H1 (cell line): ENCODE data around the gene SBF1. TPM values are rescaled to one million over a fixed set of nuclear protein-coding genes. Genes with fewer than 3 reads are reported as not detected.
A peak's percentile ranks its signal among the peaks of the same experiment; 100 is the strongest.

ENCODE experiments used
- CTCF ChIA-PET: fragments of 300-600 bp; sonication (Branson Sonifier 250); formaldehyde crosslinking; loops from one replicate; lab custom pipeline; 2021; ENCODE audit not compliant: partially characterized antibody; lab: Charles Lee
- POLR2A ChIA-PET: fragments of 300-600 bp; sonication (Branson Sonifier 250); formaldehyde crosslinking; loops from one replicate; lab custom pipeline; 2021; ENCODE audit warnings: inconsistent platforms; ENCODE audit not compliant: partially characterized antibody; lab: Charles Lee
- DNase-seq, 2 experiments: peaks; one replicate each; pipeline versions ENCODE4 v3.0.0 to v3.0.0-alpha.2; 2010 to 2022; ENCODE audit warnings: low spot score in 2 of 2, low read depth in 1 of 2, mixed read lengths in 1 of 2
- FAIRE-seq: peaks from 2 replicates; lab custom pipeline; 2011; peaks lifted over from hg19 to GRCh38; lab: Jason Lieb, UNC
- H2AFZ ChIP-seq: 2 replicates; pipeline ENCODE4 v1.8.1; 2012; ENCODE audit warnings: low read length, inconsistent platforms
- H2AK5ac ChIP-seq: 2 replicates; pipeline ENCODE4 v1.6.1; 2013; ENCODE audit warnings: low read depth, low read length
- H2BK120ac ChIP-seq: replicated peaks from 2 replicates; pipeline ENCODE3; 2013; ENCODE audit warnings: low read depth, low read length, inconsistent platforms
- H2BK12ac ChIP-seq: 2 replicates; pipeline ENCODE4 v1.6.1; 2013; ENCODE audit warnings: low read depth, low read length
- H2BK15ac ChIP-seq: 2 replicates; pipeline ENCODE4 v1.6.1; 2013; ENCODE audit warnings: low read length
- H2BK20ac ChIP-seq: 2 replicates; pipeline ENCODE4 v1.6.1; 2013; ENCODE audit warnings: low read length
- H2BK5ac ChIP-seq: 2 replicates; pipeline ENCODE4 v1.6.1; 2013; ENCODE audit warnings: low read depth, low read length
- H3K14ac ChIP-seq: 2 replicates; pipeline ENCODE4 v1.6.1; 2013; ENCODE audit warnings: inconsistent platforms; ENCODE audit not compliant: insufficient read length
- H3K18ac ChIP-seq: 2 replicates; pipeline ENCODE4 v1.6.1; 2013; ENCODE audit warnings: low read length; ENCODE audit errors: extremely low read depth
- H3K23ac ChIP-seq: 2 replicates; pipeline ENCODE4 v1.6.1; 2013; ENCODE audit warnings: inconsistent platforms; ENCODE audit not compliant: insufficient read length
- H3K23me2 ChIP-seq: 2 replicates; pipeline ENCODE4 v1.6.1; 2013; ENCODE audit warnings: low read depth, low read length
- H3K27ac ChIP-seq: 2 replicates; pipeline ENCODE4 v1.6.1; 2011; ENCODE audit warnings: low read depth, low read length, inconsistent platforms
- H3K27me3 ChIP-seq, 4 experiments: replicated peaks in 1 of 4; 1 replicate in 1 of 4; 2 replicates in 3 of 4; pipeline versions ENCODE4 v1.6.1 to v1.8.1; 2011 to 2013; ENCODE audit warnings: low read length in 3 of 4, mild to moderate bottlenecking in 3 of 4, inconsistent platforms in 2 of 4, mixed read lengths in 2 of 4, moderate library complexity in 1 of 4; ENCODE audit not compliant: control insufficient read depth in 3 of 4, insufficient read depth in 3 of 4; ENCODE audit errors: extremely low read depth in 1 of 4
- H3K36me3 ChIP-seq, 4 experiments: 2 replicates each; pipeline versions ENCODE4 v1.6.1 to v1.8.1; 2011 to 2013; ENCODE audit warnings: mild to moderate bottlenecking in 4 of 4, low read length in 3 of 4, moderate library complexity in 2 of 4, control low read depth in 1 of 4, inconsistent platforms in 1 of 4; ENCODE audit not compliant: insufficient read depth in 4 of 4, control insufficient read depth in 2 of 4
- H3K4ac ChIP-seq: replicated peaks from 2 replicates; pipeline ENCODE3; 2013; ENCODE audit warnings: low read length, low read depth, mixed read lengths, inconsistent platforms; ENCODE audit not compliant: insufficient read length
- H3K4me1 ChIP-seq, 4 experiments: replicated peaks in 1 of 4; 1 replicate in 1 of 4; 2 replicates in 3 of 4; pipeline versions ENCODE4 v1.6.1 to v1.8.1; 2011 to 2013; ENCODE audit warnings: low read length in 3 of 4, inconsistent platforms in 2 of 4, mixed read lengths in 1 of 4; ENCODE audit not compliant: insufficient read depth in 4 of 4, control insufficient read depth in 3 of 4
- H3K4me2 ChIP-seq, 2 experiments: 2 replicates each; pipeline versions ENCODE4 v1.6.1 to v1.8.1; 2011 to 2013; ENCODE audit warnings: low read depth in 2 of 2, low read length in 2 of 2, control low read depth in 1 of 2, inconsistent platforms in 1 of 2, mild to moderate bottlenecking in 1 of 2; ENCODE audit not compliant: insufficient read depth in 1 of 2
- H3K4me3 ChIP-seq, 4 experiments: fragments of 200-600, 300-600 bp in 1 of 4; sonication (generic), shearing (Covaris generic), sonication (Bioruptor Twin) in 1 of 4; 2 replicates each; pipeline versions ENCODE4 v1.5.1 to v1.8.1; 2011 to 2016; ENCODE audit warnings: low read length in 4 of 4, low read depth in 3 of 4, control low read depth in 2 of 4, inconsistent platforms in 2 of 4, mild to moderate bottlenecking in 2 of 4, mixed read lengths in 1 of 4, moderate library complexity in 1 of 4; ENCODE audit not compliant: insufficient read depth in 2 of 4; ENCODE audit errors: extremely low read depth in 1 of 4
- H3K56ac ChIP-seq: replicated peaks from 2 replicates; pipeline ENCODE3; 2013; ENCODE audit warnings: low read depth, mild to moderate bottlenecking, mixed read lengths, low read length, inconsistent platforms; ENCODE audit not compliant: insufficient read length
- H3K79me1 ChIP-seq: 2 replicates; pipeline ENCODE4 v1.6.1; 2013; ENCODE audit warnings: low read depth, low read length, control low read depth
- H3K79me2 ChIP-seq, 2 experiments: 2 replicates each; pipeline versions ENCODE4 v1.6.1 to v1.8.1; 2012 to 2013; ENCODE audit warnings: low read length in 2 of 2, mild to moderate bottlenecking in 2 of 2, inconsistent platforms in 1 of 2; ENCODE audit not compliant: insufficient read depth in 2 of 2, control insufficient read depth in 1 of 2
- H3K9ac ChIP-seq, 4 experiments: replicated peaks in 1 of 4; 1 replicate in 1 of 4; 2 replicates in 3 of 4; pipeline versions ENCODE4 v1.6.1 to v1.8.1; 2011 to 2013; ENCODE audit warnings: low read depth in 3 of 4, low read length in 3 of 4, control low read depth in 2 of 4, mild to moderate bottlenecking in 2 of 4, moderate library complexity in 2 of 4, inconsistent platforms in 1 of 4; ENCODE audit errors: extremely low read depth in 1 of 4
- H3K9me3 ChIP-seq, 2 experiments: 2 replicates each; pipeline versions ENCODE4 v1.6.1 to v1.8.1; 2012 to 2013; ENCODE audit warnings: mild to moderate bottlenecking in 2 of 2, moderate library complexity in 2 of 2, control low read depth in 1 of 2, inconsistent platforms in 1 of 2, low read depth in 1 of 2, low read length in 1 of 2, mixed read lengths in 1 of 2; ENCODE audit not compliant: insufficient read depth in 2 of 2
- H4K20me1 ChIP-seq, 2 experiments: replicated peaks in 1 of 2; 2 replicates each; pipeline versions ENCODE3 to v1.8.1; 2011 to 2013; ENCODE audit warnings: inconsistent platforms in 2 of 2, low read length in 2 of 2, mild to moderate bottlenecking in 1 of 2; ENCODE audit not compliant: insufficient read depth in 2 of 2, control insufficient read depth in 1 of 2
- H4K5ac ChIP-seq: 2 replicates; pipeline ENCODE4 v1.6.1; 2013; ENCODE audit warnings: low read length, low read depth, mixed read lengths, inconsistent platforms; ENCODE audit not compliant: insufficient read length
- H4K8ac ChIP-seq: 2 replicates; pipeline ENCODE4 v1.8.0; 2013; ENCODE audit warnings: mild to moderate bottlenecking, moderate library complexity, low read length, inconsistent platforms; ENCODE audit not compliant: insufficient read depth; ENCODE audit errors: extremely low read depth
- H4K91ac ChIP-seq: replicated peaks from 2 replicates; pipeline ENCODE3; 2013; ENCODE audit warnings: low read length, mixed read lengths, inconsistent platforms; ENCODE audit not compliant: insufficient read length
- EGR1 ChIP-seq: IDR thresholded peaks from 2 replicates; pipeline ENCODE4 v1.6.1; 2011; ENCODE audit warnings: low read depth, low read length, borderline replicate concordance
- FOSL1 ChIP-seq: IDR thresholded peaks from 2 replicates; pipeline ENCODE4 v1.6.1; 2011; ENCODE audit warnings: mild to moderate bottlenecking, low read depth, low read length, moderate library complexity; ENCODE audit not compliant: insufficient read depth
- NRF1 ChIP-seq: IDR thresholded peaks from 2 replicates; pipeline ENCODE4 v1.6.1; 2011; ENCODE audit warnings: mild to moderate bottlenecking, low read depth, low read length, improper control_type of control experiment
- RNF2 ChIP-seq: fragments of 200-900, 300-1000 bp; sonication (generic); IDR thresholded peaks from 2 replicates; pipeline ENCODE4 v1.7.1; 2016; ENCODE audit warnings: borderline replicate concordance, low read depth, mild to moderate bottlenecking, antibody characterized with exemption, low read length; ENCODE audit not compliant: poor library complexity, severe bottlenecking; ENCODE audit errors: missing control alignments
- SP1 ChIP-seq: IDR thresholded peaks from 2 replicates; pipeline ENCODE4 v1.6.1; 2011; ENCODE audit warnings: low read depth, low read length
- WGBS, 2 experiments: shearing (Covaris generic) in 1 of 2; methylation state at CpG; one replicate each; pipeline versions ENCODE4 v1.1.6 to v1.1.7; 2013 to 2015; ENCODE audit warnings: low lambda C conversion rate in 2 of 2, mixed read lengths in 2 of 2, inconsistent platforms in 1 of 2, low coverage in 1 of 2, missing lambda C conversion rate in 1 of 2; ENCODE audit not compliant: insufficient replicate concordance in 2 of 2, insufficient coverage in 1 of 2, insufficient read length in 1 of 2; ENCODE audit errors: extremely low coverage in 1 of 2, missing lambda C conversion rate in 1 of 2; 5-methylcytosine and 5-hydroxymethylcytosine counted together
- polyA plus RNA-seq, 7 experiments: library from polyadenylated mRNA; depleted of rRNA in 3 of 7; stranded (reverse) in 5 of 7; unstranded in 2 of 7; fragments of >200 nt in 5 of 7; fragments of 200-250 nt in 2 of 7; gene quantifications; 1 replicate in 5 of 7; 2 replicates in 1 of 7; 4 replicates in 1 of 7; pipeline versions ENCODE4 v1.2.1 to v1.2.3, GENCODE V29; 2011 to 2013; ENCODE audit warnings: missing spikeins in 2 of 7, mixed read lengths in 2 of 7
- total RNA-seq: library from RNA; stranded (reverse); fragmentation: NEBNext Ultra II Directional; extraction: Animal tissue kit (Norgen Biotek cat#: 25700); gene quantifications from 2 replicates; pipeline ENCODE4 v1.2.1, GENCODE V29; 2021
- TF ChIP-seq, protein P1 (sequence below): IDR thresholded peaks from 2 replicates; pipeline ENCODE4 v1.6.1; 2012; ENCODE audit warnings: low read length, inconsistent platforms

The SBF1 gene
- total and polyA plus RNA-seq, 2 of the 8 experiments (the other 6 are each of a cell fraction or from before 2014, with no cell fraction given), result 29.1 to 71.5 TPM

DNA sequence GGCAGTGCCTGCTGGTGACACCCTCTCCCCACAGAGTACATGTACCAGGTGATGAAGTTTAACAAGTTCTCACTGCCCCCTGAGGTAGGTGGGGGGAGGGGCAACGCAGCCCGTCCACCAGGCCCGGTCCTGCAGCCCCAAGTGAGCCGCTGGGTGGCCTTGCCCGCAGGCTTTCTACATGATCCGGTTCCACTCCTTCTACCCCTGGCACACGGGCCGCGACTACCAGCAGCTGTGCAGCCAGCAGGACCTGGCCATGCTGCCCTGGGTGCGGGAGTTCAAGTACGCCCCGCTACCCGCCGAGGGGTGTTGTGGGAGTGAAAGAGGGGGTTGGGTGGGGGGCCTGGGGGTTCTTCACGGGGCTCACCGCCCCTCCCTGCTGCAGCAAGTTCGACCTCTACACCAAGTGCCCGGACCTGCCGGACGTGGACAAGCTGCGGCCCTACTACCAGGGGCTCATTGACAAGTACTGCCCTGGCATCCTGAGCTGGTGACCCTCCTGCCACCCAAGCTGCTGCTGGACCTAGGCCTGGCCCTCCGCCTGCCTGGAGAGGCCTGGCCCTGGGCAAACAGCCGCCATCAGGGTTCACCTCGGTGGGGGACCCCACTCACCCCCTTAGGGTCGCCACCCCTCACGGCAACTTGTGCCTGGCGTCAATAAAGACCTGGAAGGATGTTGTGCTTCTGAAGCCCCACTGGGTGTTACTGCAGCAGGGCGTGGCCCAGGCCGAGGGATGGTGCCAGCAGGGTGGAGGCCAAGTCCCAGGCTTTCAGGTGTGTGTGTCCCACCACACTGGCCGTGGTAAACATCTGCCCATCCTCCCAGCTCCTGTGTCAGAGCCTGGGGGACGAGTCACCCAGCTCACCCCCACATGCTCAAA lies 14.8 kb upstream of the SBF1 start:
- H3K4ac ChIP-seq, result no peak overlapping the region
- no peak overlapping the region for H3K18ac ChIP-seq
- no peak overlapping the region for H2BK5ac ChIP-seq
- DNase-seq (peak in 1 of 2 experiments; percentile 46), FAIRE-seq (no peak)
- H3K27me3 ChIP-seq, result peaks cover 0 to 2% (median 0%) of the 10 kb centered on the region in 4 experiments; a peak in 1 of 7 replicates
- no peaks in the 10 kb centered on the region for H3K79me1 ChIP-seq
- H3K9ac ChIP-seq, result no peak overlapping the region
- 90% methylated on average over 28 of the region's 31 CpGs; no CpG with 5 or more reads in 1 of the 2 experiments for WGBS, 2 experiments
- ChIA-PET CTCF (interaction anchor here (0.7 to 1.5 kb wide), 4 partner anchors 8 to 85 kb away, joined by 3 to 7 read pairs (median 4); no protein-coding TSS in a partner anchor), POLR2A (interaction anchor here (0.8 kb wide), 1 partner anchor 8 kb away, joined by 5 read pairs; no protein-coding TSS in a partner anchor)
- H3K36me3 ChIP-seq, result no peaks in the 10 kb centered on the region
- H4K5ac ChIP-seq, result no peak overlapping the region
- no peak overlapping the region for H2BK15ac ChIP-seq
- H3K14ac ChIP-seq, result no peak overlapping the region
- no peak overlapping the region for H3K4me2 ChIP-seq
- H3K4me1 ChIP-seq, result no peaks in the 10 kb centered on the region; a peak in 1 of 7 replicates
- no peaks in the 10 kb centered on the region for H3K23me2 ChIP-seq
- H4K20me1 ChIP-seq, result no peaks in the 10 kb centered on the region
- H3K79me2 ChIP-seq, result no peaks in the 10 kb centered on the region
- H2AK5ac ChIP-seq, result no peak overlapping the region
- H3K9me3 ChIP-seq, result no peaks in the 10 kb centered on the region
- no peak overlapping the region for H4K91ac ChIP-seq
- H3K56ac ChIP-seq, result no peak overlapping the region
- H2BK20ac ChIP-seq, result no peak overlapping the region
- H3K4me3 ChIP-seq, result no peak overlapping the region
- H3K23ac ChIP-seq, result no peak overlapping the region
- H3K27ac ChIP-seq, result no peak overlapping the region
- TF ChIP-seq RNF2, result no peak
- TF ChIP-seq EGR1, result no peak
- no peak for TF ChIP-seq SP1
- no peak for TF ChIP-seq NRF1
- TF ChIP-seq, protein P1, sequence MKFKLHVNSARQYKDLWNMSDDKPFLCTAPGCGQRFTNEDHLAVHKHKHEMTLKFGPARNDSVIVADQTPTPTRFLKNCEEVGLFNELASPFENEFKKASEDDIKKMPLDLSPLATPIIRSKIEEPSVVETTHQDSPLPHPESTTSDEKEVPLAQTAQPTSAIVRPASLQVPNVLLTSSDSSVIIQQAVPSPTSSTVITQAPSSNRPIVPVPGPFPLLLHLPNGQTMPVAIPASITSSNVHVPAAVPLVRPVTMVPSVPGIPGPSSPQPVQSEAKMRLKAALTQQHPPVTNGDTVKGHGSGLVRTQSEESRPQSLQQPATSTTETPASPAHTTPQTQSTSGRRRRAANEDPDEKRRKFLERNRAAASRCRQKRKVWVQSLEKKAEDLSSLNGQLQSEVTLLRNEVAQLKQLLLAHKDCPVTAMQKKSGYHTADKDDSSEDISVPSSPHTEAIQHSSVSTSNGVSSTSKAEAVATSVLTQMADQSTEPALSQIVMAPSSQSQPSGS, result no peak
- no peak for TF ChIP-seq FOSL1
- peak overlapping the region; percentile 68 for H4K8ac ChIP-seq
- H2BK12ac ChIP-seq, result no peak overlapping the region
- H2AFZ ChIP-seq, result no peak overlapping the region
- H2BK120ac ChIP-seq, result no peak overlapping the region
